Stimulated activated CD8-positive, alpha-beta memory T cell treated with anti-CD3 and anti-CD28 coated beads, Interleukin-15, amount 100 ng/mL, for 4 hours (primary cell): ENCODE data around the gene KIF6.

Experiments used
- DNase-seq, 2 donors: peaks; one replicate each; pipeline ENCODE4 v3.0.0-alpha.2; 2020; ENCODE audit warnings: low read depth in 2 of 2

Gene KIF6

DNA sequence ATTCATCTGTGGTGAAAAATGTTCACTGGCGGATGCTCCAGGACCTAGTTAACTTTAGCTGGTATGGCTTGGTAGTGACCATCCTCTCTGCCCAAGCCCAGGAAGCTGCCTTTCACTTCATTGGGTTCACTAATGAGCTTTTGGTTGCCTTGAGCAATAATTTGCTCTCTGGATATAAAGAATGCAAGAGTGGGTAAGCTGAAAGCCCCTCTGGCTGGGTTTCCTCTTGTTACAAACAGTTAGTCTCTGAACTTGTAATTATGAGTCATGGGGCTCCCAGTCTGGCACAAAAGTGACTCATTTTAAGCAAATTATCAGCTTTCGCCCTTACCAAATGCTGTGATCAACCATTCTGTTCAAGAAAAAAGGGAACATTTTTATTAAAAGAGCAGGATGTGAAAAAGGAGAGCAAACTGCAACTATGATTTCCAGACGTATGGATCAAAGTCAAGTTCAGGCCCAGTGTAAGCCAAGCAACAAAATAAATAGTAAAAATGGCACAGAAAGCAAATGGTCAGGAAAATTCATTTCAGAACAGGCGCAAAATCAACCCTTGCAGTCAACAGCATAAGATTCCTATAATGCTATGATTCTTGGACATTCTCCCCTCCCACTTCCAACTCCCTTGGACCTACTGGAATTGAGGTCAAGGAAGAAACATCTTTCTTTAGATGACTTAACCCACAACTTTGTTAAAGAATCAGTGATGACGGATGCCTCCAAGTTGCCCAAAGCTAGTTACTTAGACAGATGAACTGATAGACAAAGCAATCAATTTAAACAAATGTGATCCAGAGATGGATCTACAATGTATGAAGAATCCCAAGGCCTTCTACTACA lies 272.7 kb downstream of the KIF6 start:
- DNase-seq = no peak

DNA sequence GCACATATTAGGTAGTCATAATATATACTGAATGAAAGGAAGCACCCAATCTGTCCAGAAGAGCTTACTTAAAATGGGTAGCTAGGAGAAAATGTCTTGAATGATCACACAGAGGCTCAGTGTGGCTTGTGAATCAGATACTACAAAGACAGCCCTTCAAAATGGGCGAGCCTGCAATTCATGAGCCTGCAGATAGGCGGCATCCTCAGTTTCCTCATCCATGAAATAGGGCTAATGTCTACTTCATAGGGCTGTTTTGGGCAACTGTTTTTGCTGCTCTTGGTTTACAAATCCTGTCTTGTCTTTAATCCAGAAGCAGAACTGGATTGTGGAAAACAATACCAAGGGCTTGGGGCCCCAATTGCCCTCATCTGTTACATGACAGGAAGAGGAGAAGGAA lies 273.4 kb downstream of the KIF6 start:
- DNase-seq = no peak

GRCh38 chr6:39449022-39449421 lies 276.2 kb downstream of the KIF6 start:
- DNase-seq = no peak

DNA sequence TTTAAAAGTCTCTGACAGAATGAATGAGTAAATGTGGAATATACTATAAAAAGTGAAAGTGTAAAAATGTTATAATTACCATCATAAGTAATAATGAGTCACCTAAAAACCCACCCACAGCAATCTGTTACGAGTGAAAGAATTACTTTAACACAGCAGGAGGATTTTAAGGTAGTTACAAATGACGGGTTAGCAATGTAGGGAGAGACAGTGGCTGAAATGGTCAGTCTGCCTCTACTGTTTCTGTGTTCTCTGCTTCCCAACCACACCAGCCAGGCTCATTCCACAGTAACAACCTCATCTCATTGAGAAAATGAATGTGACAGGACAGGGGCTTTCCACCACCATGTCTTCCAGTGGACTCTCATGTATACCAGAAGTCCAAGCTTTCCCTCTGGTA lies 278.3 kb downstream of the KIF6 start:
- DNase-seq = no peak

DNA sequence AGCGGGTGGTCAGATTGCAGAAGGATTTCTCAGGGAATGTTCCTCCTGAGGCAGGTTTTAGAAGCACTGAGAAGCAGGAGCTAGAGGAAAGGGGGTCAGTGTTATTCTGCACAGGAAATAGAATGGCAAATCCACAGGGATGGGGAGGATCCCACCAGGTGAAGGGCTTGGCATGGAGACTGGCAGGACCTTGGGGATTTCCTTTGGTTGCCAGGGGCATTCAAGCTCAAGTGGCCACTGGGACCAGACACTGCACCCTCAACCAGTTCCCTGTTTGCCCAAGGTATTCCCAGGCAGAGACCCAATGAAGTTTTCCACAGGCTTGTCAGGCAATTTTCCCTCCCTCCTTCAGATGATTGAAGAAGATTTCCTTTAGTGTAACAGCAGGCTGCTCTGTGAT lies 279.5 kb downstream of the KIF6 start:
- no peak for DNase-seq

GRCh38 chr6:39444479-39445019 lies 280.7 kb downstream of the KIF6 start:
- DNase-seq = no peak

DNA sequence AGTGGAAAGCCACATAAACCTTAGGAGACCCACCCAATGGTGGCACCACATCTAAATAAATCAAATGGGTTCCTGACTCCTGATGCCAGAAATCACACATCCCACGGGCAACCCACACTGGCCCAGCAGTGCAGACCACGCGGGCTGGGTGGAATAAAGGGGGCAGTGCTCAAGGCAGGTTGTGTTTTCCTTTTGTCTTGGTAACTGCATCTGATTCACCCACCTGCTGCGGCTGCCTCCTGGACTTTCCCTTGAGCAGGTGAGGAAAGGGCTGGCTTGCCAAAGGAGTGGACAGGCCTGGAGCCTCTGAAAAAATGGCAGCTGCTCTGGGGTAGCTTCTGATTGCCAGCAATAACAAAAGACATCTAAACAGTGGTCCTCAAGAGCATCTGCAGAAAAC lies 283.2 kb downstream of the KIF6 start:
- DNase-seq = no peak

DNA sequence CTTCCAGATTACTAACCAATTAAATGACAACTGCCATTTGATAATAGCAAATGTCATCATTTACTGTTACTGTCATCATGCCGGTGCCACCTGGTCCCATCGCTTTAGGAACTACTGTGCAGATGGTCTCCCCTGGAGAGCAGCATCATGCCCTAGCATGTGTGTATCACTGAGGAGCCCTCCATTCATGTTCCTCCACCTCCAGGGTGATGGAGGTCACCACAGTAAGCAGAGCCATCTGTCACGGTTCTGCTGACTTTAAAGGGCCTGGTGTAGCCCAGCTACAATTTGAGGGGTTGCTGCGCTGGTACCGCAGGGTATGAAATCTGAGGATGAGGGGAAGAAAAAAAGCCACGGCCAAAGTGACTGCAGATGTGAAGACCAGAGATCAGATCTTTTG lies 283.9 kb downstream of the KIF6 start:
- no peak for DNase-seq

- DNase-seq = no peak
These were observed 285.2 kb downstream of the KIF6 start for GRCh38 chr6:39440039-39440426.

DNA sequence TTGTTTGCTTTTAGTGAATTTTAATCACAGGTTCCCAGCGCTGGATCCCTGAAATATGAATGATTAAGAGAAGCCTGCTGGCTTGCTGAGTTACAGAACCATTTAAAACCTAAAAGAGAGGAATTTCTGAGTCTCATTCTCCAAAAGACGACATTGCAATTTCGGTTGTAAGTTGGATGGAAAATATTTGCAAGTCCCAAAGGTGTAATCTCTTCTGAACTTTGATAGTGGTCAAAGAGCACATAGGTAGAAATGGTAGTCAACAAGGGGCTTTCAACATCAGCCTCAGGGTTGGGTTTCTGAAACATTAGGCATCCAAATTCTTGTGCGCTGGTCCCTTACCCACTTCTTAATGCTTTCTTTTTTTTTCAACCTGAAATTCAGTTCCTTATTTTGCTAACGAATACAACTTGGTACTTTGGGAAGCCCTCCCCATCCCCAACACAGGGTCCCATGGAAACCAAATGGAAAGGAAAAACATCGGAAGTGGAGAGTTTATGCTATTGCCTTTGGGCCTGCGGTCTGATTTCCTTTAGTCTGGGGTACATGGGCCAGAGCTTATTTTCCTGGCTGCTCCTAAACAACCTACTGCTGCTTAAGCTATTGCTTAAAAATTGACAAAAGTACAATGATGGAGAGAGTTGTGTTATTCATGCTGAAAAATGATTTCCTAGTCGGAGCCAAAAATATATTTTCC lies 285.7 kb downstream of the KIF6 start:
- DNase-seq = no peak

DNA sequence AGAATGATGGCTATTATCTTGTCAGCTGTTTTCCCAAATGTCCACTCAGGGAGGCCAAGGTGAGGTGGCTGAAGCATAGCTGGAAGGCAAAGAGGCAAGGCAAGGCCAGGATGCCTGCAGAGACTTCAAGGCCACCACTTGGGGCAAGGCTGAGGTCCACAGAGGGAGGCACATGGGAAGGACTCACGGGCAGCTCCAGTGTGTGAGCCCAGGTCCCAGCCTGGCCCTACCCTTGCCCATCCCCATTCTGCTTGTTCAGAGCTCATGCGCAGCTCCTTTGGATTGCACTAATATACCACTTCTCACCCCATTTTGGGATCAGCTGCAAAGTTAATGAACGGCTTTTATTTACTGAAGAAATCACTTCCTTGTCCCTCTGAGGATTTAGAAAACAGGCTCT lies 291.6 kb downstream of the KIF6 start:
- no peak for DNase-seq

DNA sequence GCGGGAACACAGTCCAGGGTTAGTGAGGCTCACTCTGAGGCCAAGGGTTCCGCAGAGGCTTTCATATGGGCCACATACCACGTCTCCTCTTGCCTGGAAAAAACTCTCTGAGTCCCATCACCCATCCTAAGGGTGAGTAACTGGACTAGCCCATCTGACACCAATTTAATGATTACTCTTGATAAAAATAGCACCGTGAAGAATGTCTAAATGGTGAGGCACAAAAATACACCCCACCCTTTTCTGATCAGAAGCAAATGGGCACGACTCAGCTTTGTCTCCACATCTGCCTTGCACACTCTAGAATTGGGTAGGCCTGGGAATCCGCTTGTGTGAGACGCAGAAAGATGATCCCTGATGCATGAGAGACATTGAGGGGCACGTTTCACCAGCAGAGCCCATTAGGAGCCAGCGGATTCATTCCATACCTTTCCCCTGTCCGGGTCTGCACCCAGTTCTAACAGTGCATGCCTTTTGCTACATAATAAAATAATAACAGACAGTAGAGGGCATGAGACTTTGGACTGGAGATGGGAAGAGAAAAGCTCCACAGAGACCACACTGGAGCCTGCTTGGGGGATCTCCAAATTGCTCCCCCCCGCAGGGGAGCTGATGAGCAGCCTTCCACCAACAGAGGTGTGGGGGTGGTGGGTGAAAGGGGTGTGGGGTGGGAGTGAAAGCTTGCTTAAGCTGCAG lies 292.7 kb downstream of the KIF6 start:
- no peak for DNase-seq

DNA sequence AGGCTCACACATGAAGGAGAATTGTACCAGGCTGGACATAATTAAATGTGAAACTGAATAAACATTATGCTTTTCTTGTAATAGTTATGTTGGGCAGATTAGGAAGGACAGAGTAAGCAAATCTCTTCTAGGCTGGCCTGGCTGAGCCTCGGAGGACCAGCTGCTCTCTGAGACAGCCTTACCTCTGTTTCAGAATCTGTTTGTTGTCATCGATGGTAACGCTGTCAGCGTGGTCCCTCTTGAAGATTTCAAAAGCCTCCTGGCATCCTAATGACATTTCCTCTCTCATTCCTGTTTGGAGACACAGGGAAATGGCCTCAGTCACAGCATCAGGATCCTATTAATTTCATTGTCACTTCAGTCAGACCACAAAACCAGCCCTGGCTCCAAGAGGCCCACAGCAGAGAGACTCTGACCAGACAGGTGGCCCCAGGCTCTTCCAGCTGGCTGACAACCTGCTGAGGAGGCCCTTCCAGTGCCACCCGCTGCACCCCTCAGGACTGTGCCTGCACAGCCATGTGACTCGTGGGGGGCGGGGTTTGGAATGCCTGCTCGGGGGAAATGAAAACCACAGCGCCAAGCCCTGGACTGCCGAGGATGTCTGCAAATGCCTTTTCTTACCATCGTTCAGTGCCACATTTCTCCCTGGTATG lies 294.2 kb downstream of the KIF6 start:
- DNase-seq = no peak

DNA sequence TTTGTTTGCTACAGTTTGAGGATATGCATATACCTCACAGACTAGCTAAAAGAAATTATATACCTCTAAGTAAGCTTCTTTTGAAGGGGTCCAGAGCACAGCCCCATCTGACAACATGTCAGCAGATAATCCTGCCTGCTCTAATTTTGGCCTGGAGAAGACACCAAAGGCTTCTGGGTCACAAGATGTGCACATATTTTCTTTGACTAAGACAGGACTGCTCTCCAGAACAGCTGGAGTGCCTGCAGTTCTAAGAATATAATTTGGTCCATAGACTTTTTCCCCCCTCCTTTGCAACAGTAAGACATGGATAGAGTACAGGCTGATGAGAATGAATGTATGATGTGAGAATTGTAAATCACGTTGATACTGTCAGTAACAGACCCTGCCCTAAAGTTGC lies 294.8 kb downstream of the KIF6 start:
- no peak for DNase-seq

DNA sequence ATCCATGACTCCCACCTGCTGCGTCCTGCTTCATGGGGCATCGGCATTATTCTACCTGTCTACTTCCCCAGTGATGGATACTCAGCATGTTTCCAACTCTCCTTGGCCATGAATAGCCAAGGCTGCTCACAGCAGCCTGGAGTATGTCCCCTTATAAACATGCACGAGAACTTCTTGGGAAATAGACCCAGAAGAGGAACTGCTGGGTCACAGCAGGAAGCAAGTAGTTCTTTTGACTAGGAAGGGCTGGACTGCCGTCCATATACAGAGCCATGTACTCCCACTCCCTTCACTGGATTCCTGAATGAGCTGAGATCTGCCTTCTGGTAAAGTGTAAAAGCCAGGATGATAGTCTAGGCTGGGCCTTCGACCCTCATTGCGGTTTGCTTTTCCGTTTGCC lies 296.4 kb downstream of the KIF6 start:
- no peak for DNase-seq

GRCh38 chr6:39428152-39428551 lies 297.1 kb downstream of the KIF6 start:
- DNase-seq = no peak

GRCh38 chr6:39426073-39426456 lies 299.1 kb downstream of the KIF6 start:
- DNase-seq = no peak

DNA sequence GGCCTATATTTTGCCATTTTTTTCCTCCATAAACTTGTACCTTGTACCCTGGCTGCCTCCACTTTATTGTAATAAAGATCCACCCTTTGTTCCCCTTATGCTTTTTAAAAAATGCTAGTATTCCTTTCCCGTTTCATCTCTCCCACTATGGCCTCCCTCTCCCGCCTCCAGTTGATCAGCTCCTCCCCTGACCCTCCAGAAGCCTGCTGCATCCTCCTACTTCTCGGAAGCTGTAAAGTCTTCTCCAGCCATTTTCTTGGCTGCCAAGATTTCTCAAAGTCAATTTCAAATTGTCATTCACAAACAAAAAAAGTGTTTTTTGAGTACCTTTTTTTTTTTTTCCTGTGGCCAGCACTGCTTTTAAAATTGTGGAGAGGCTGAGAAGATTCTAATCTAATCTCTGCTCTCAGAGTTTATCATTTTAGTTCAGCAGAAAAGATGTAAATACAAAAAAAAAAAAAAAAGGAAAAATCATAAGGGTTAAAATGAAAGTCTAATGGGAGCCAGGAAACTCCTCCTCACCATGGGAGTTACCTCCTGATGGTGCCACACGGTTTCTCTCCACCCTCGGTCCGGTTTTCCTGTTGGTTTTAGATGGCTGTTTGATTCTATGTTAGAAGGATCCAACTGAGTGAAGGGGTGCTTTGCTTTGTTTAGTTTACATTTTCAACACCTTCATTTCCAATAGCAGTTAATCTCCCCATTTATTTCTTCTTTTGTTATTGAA lies 299.7 kb downstream of the KIF6 start:
- DNase-seq = no peak

DNA sequence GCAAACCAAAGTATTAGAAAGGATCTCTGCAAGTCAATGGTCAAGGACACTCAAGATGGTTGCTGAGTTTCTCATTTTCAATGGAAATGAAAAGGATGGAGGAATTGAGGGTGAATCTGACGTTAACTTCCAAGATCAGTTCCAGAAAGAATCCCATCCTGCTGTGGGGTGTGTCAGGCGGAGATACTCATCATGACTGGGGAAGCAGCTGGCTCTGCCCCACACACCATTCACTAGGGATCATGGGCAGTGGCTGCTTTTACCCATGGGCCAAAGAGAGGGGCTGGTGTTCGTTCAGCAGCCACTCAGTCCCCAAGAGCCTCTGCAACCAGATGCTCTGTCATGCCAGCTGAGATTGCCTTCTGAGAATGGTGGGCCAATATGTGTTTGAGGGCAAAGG lies 300.4 kb downstream of the KIF6 start:
- no peak for DNase-seq

GRCh38 chr6:39422238-39422637 lies 303.0 kb downstream of the KIF6 start:
- DNase-seq = no peak
